ENCODE results near the gene HSPA1A.
"Not testable (repeated sequence)": the region's sequence is repeated elsewhere in the genome, so short reads cannot be mapped to it uniquely, and the experiment has no call there.

HSPA1A gene

GRCh38 chr6:31781244-31782125, 33.9 kb upstream of the HSPA1A start:
- H3K36me3 ChIP-seq (ENCODE audit: control insufficient read depth, insufficient read depth, low read length): peaks cover 61% of the 10 kb centered on the region
- peaks cover 14% of the 10 kb centered on the region for H3K4me1 ChIP-seq (ENCODE audit: control insufficient read depth, insufficient read depth, low read length, poor library complexity, severe bottlenecking)
- no peak overlapping the region for H3K4me3 ChIP-seq (ENCODE audit: insufficient read depth, low read depth, low read length, poor library complexity, severe bottlenecking)
- H3K27ac ChIP-seq (ENCODE audit: insufficient read depth, low read length, poor library complexity, severe bottlenecking): no peak overlapping the region
- no peaks in the 10 kb centered on the region for H3K9me3 ChIP-seq (ENCODE audit: control insufficient read depth, low read length)
- no peak for DNase-seq
- H3K27me3 ChIP-seq (replicated peaks; ENCODE audit: control insufficient read depth, insufficient read depth, low read length, poor library complexity, severe bottlenecking): no peaks in the 10 kb centered on the region

- Histone ChIP-seq H3K9me3 (ENCODE audit: control insufficient read depth, low read length) (no peaks in the 10 kb centered on the region), H3K4me1 (ENCODE audit: control insufficient read depth, insufficient read depth, low read length, poor library complexity, severe bottlenecking) (peaks cover 6% of the 10 kb centered on the region), H3K4me3 (ENCODE audit: insufficient read depth, low read depth, low read length, poor library complexity, severe bottlenecking) (no peak overlapping the region), H3K27me3 (replicated peaks; ENCODE audit: control insufficient read depth, insufficient read depth, low read length, poor library complexity, severe bottlenecking) (no peaks in the 10 kb centered on the region), H3K27ac (ENCODE audit: insufficient read depth, low read length, poor library complexity, severe bottlenecking) (no peak overlapping the region), H3K36me3 (ENCODE audit: control insufficient read depth, insufficient read depth, low read length) (peaks cover 61% of the 10 kb centered on the region)
- no peak for DNase-seq
These were observed 33.1 kb upstream of the HSPA1A start for GRCh38 chr6:31782126-31782855.

- peaks cover 54% of the 10 kb centered on the region for H3K36me3 ChIP-seq (ENCODE audit: control insufficient read depth, insufficient read depth, low read length)
- H3K4me3 ChIP-seq (ENCODE audit: insufficient read depth, low read depth, low read length, poor library complexity, severe bottlenecking): no peak overlapping the region
- no peaks in the 10 kb centered on the region for H3K9me3 ChIP-seq (ENCODE audit: control insufficient read depth, low read length)
- H3K27me3 ChIP-seq (replicated peaks; ENCODE audit: control insufficient read depth, insufficient read depth, low read length, poor library complexity, severe bottlenecking): no peaks in the 10 kb centered on the region
- no peak overlapping the region for H3K27ac ChIP-seq (ENCODE audit: insufficient read depth, low read length, poor library complexity, severe bottlenecking)
- H3K4me1 ChIP-seq (ENCODE audit: control insufficient read depth, insufficient read depth, low read length, poor library complexity, severe bottlenecking): no peaks in the 10 kb centered on the region
- no peak for DNase-seq
These were observed 31.0 kb upstream of the HSPA1A start for GRCh38 chr6:31784098-31784925.

GRCh38 chr6:31785475-31785874, 29.9 kb upstream of the HSPA1A start:
- Histone ChIP-seq H3K27ac (ENCODE audit: insufficient read depth, low read length, poor library complexity, severe bottlenecking) (no peak overlapping the region), H3K9me3 (ENCODE audit: control insufficient read depth, low read length) (no peaks in the 10 kb centered on the region), H3K4me1 (ENCODE audit: control insufficient read depth, insufficient read depth, low read length, poor library complexity, severe bottlenecking) (no peaks in the 10 kb centered on the region), H3K36me3 (ENCODE audit: control insufficient read depth, insufficient read depth, low read length) (peaks cover 45% of the 10 kb centered on the region), H3K4me3 (ENCODE audit: insufficient read depth, low read depth, low read length, poor library complexity, severe bottlenecking) (no peak overlapping the region), H3K27me3 (replicated peaks; ENCODE audit: control insufficient read depth, insufficient read depth, low read length, poor library complexity, severe bottlenecking) (no peaks in the 10 kb centered on the region)
- DNase-seq: no peak

- Histone ChIP-seq H3K27me3 (replicated peaks; ENCODE audit: control insufficient read depth, insufficient read depth, low read length, poor library complexity, severe bottlenecking) (no peaks in the 10 kb centered on the region), H3K27ac (ENCODE audit: insufficient read depth, low read length, poor library complexity, severe bottlenecking) (no peak overlapping the region), H3K4me1 (ENCODE audit: control insufficient read depth, insufficient read depth, low read length, poor library complexity, severe bottlenecking) (peaks cover 15% of the 10 kb centered on the region), H3K36me3 (ENCODE audit: control insufficient read depth, insufficient read depth, low read length) (peaks cover 13% of the 10 kb centered on the region), H3K9me3 (ENCODE audit: control insufficient read depth, low read length) (no peaks in the 10 kb centered on the region), H3K4me3 (ENCODE audit: insufficient read depth, low read depth, low read length, poor library complexity, severe bottlenecking) (no peak overlapping the region)
- DNase-seq: no peak
These were observed 23.8 kb upstream of the HSPA1A start for GRCh38 chr6:31791324-31792089.

GRCh38 chr6:31792090-31792374, 23.3 kb upstream of the HSPA1A start:
- Histone ChIP-seq H3K4me3 (ENCODE audit: insufficient read depth, low read depth, low read length, poor library complexity, severe bottlenecking) (no peak overlapping the region), H3K36me3 (ENCODE audit: control insufficient read depth, insufficient read depth, low read length) (peaks cover 13% of the 10 kb centered on the region), H3K4me1 (ENCODE audit: control insufficient read depth, insufficient read depth, low read length, poor library complexity, severe bottlenecking) (peaks cover 20% of the 10 kb centered on the region), H3K9me3 (ENCODE audit: control insufficient read depth, low read length) (no peaks in the 10 kb centered on the region), H3K27me3 (replicated peaks; ENCODE audit: control insufficient read depth, insufficient read depth, low read length, poor library complexity, severe bottlenecking) (no peaks in the 10 kb centered on the region), H3K27ac (ENCODE audit: insufficient read depth, low read length, poor library complexity, severe bottlenecking) (no peak overlapping the region)
- no peak for DNase-seq

GRCh38 chr6:31792761-31793171, 22.6 kb upstream of the HSPA1A start:
- Histone ChIP-seq H3K4me3 (ENCODE audit: insufficient read depth, low read depth, low read length, poor library complexity, severe bottlenecking) (no peak overlapping the region), H3K27ac (ENCODE audit: insufficient read depth, low read length, poor library complexity, severe bottlenecking) (no peak overlapping the region), H3K4me1 (ENCODE audit: control insufficient read depth, insufficient read depth, low read length, poor library complexity, severe bottlenecking) (peaks cover 27% of the 10 kb centered on the region), H3K9me3 (ENCODE audit: control insufficient read depth, low read length) (no peaks in the 10 kb centered on the region), H3K27me3 (replicated peaks; ENCODE audit: control insufficient read depth, insufficient read depth, low read length, poor library complexity, severe bottlenecking) (no peaks in the 10 kb centered on the region), H3K36me3 (ENCODE audit: control insufficient read depth, insufficient read depth, low read length) (peaks cover 13% of the 10 kb centered on the region)
- no peak for DNase-seq

GRCh38 chr6:31793927-31794245, 21.5 kb upstream of the HSPA1A start:
- not testable (repeated sequence) for DNase-seq; H3K9me3 ChIP-seq (ENCODE audit: control insufficient read depth, low read length); H3K27me3 ChIP-seq (replicated peaks; ENCODE audit: control insufficient read depth, insufficient read depth, low read length, poor library complexity, severe bottlenecking)
- peaks cover 13% of the 10 kb centered on the region for H3K36me3 ChIP-seq (ENCODE audit: control insufficient read depth, insufficient read depth, low read length)
- H3K4me1 ChIP-seq (ENCODE audit: control insufficient read depth, insufficient read depth, low read length, poor library complexity, severe bottlenecking): peaks cover 37% of the 10 kb centered on the region
- H3K4me3 ChIP-seq (ENCODE audit: insufficient read depth, low read depth, low read length, poor library complexity, severe bottlenecking): peak overlapping the region; percentile 89
- peak overlapping the region; percentile 90 for H3K27ac ChIP-seq (ENCODE audit: insufficient read depth, low read length, poor library complexity, severe bottlenecking)

- Histone ChIP-seq H3K27me3 (replicated peaks; ENCODE audit: control insufficient read depth, insufficient read depth, low read length, poor library complexity, severe bottlenecking) (no peaks in the 10 kb centered on the region), H3K36me3 (ENCODE audit: control insufficient read depth, insufficient read depth, low read length) (peaks cover 12% of the 10 kb centered on the region), H3K4me1 (ENCODE audit: control insufficient read depth, insufficient read depth, low read length, poor library complexity, severe bottlenecking) (peaks cover 37% of the 10 kb centered on the region), H3K27ac (ENCODE audit: insufficient read depth, low read length, poor library complexity, severe bottlenecking) (peak overlapping the region; percentile 90), H3K9me3 (ENCODE audit: control insufficient read depth, low read length) (no peaks in the 10 kb centered on the region), H3K4me3 (ENCODE audit: insufficient read depth, low read depth, low read length, poor library complexity, severe bottlenecking) (peak overlapping the region; percentile 89)
- DNase-seq: no peak
These were observed 21.0 kb upstream of the HSPA1A start for GRCh38 chr6:31794294-31794865.

Data from effector memory CD4-positive, alpha-beta T cell (primary cell).